Sigmoid colon (tissue), 4 donors: Measurements from ENCODE around the gene TMEM132D.

Experiments
- POLR2A ChIP-seq, 2 donors: fragments of 450-650 bp; IDR thresholded peaks; one replicate each; pipeline ENCODE4 v1.6.1; 2016; ENCODE audit warnings: antibody characterized with exemption in 2 of 2, mild to moderate bottlenecking in 2 of 2, moderate library complexity in 2 of 2
- POLR2AphosphoS5 ChIP-seq, 4 donors: sonication (generic); formaldehyde crosslinking; IDR thresholded peaks; one replicate each; pipeline ENCODE4 v1.6.1; 2017; ENCODE audit warnings: antibody characterized with exemption in 4 of 4

- TF ChIP-seq POLR2AphosphoS5 (IDR thresholded peaks at IDR 0.05) (no peak), POLR2A (IDR thresholded peaks at IDR 0.05) (no peak)
These were observed 436.5 kb downstream of the TMEM132D start for GRCh38 chr12:129467289-129467688.
